ENCODE measurements around the gene IMPA2. TPM values are rescaled to one million over a fixed set of nuclear protein-coding genes. Genes with fewer than 3 reads are reported as not detected.

Gene IMPA2
- total RNA-seq, 3 donors from 2014 or later (not counting 1 experiment from before 2014, with no cell fraction given): 2.7 to 6.6 (median 3.6) TPM

DNA sequence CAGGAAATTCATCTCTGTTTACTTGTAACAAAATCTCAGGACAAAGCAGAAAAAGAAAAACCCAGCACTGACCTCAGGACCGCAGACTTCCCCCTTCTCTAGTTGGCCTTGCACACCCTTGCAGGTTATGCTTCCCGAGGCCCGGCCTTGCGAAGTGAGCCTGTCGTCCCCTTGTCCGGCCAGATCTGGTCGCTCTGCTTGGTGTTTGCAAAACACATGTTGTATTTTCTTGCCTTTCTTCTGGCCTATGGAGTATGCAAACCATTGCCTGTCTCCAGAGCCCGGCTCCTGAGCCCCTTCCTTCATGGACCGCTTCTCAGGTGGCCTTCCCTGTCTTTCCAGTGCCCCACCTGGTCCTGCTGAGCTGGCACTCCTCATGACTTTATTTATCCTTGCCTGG lies 4.8 kb downstream of the IMPA2 start:
- H3K27ac ChIP-seq (ENCODE audit: low read length): no peak overlapping the region
- Mint-ChIP-seq H3K27me3 (ENCODE audit: low read depth in 2 of 2) (no peaks in the 10 kb centered on the region), H3K27ac (no peak overlapping the region), H3K4me3 (no peak overlapping the region), H3K4me1 (peaks cover 6 to 13% of the 10 kb centered on the region in 2 donors), H3K36me3 (no peaks in the 10 kb centered on the region), H3K9me3 (no peaks in the 10 kb centered on the region)
- no peak overlapping the region for H3K4me3 ChIP-seq (ENCODE audit: low read length)
- ATAC-seq: no peak
- peaks cover 9% of the 10 kb centered on the region for H3K4me1 ChIP-seq (ENCODE audit: control insufficient read depth, insufficient read depth, low read length)
- DNase-seq: no peak
- TF ChIP-seq, protein P1, sequence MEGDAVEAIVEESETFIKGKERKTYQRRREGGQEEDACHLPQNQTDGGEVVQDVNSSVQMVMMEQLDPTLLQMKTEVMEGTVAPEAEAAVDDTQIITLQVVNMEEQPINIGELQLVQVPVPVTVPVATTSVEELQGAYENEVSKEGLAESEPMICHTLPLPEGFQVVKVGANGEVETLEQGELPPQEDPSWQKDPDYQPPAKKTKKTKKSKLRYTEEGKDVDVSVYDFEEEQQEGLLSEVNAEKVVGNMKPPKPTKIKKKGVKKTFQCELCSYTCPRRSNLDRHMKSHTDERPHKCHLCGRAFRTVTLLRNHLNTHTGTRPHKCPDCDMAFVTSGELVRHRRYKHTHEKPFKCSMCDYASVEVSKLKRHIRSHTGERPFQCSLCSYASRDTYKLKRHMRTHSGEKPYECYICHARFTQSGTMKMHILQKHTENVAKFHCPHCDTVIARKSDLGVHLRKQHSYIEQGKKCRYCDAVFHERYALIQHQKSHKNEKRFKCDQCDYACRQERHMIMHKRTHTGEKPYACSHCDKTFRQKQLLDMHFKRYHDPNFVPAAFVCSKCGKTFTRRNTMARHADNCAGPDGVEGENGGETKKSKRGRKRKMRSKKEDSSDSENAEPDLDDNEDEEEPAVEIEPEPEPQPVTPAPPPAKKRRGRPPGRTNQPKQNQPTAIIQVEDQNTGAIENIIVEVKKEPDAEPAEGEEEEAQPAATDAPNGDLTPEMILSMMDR (IDR thresholded peaks at IDR 0.05): no peak
- no peaks in the 10 kb centered on the region for H3K9me3 ChIP-seq (ENCODE audit: control insufficient read depth, insufficient read depth, low read length)
- H3K36me3 ChIP-seq (ENCODE audit: control insufficient read depth, insufficient read depth, low read length): no peaks in the 10 kb centered on the region
- 76% methylated on average over 9 of the region's 9 CpGs for WGBS (ENCODE audit: insufficient coverage)
- no peaks in the 10 kb centered on the region for H3K27me3 ChIP-seq (ENCODE audit: control insufficient read depth, insufficient read depth, low read length)
- intact Hi-C loops (cut with micrococcal nuclease): loop anchor here (10.0 kb wide), 1 partner anchor 389 kb away; the partner anchor contains the start of gene AFG3L2

DNA sequence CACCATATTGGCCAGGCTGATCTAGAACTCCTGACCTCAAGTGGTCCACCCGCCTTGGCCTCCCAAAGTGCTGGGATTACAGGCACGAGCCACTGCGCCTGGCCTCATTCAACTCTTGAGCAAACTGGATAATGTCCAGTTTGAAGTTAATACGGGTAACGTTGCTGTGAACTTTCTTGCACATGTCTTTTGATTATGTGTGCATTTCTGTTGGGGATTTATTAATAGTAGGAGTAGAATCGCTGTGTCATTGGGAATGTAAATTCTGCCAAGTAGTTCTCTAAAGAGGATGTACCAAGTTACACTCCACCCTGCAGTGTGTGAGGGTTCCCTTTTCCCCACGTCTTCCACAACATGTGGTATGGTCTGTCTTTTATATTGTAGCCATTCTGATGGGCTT lies 6.2 kb downstream of the IMPA2 start:
- Mint-ChIP-seq H3K27me3 (ENCODE audit: low read depth in 2 of 2) (no peaks in the 10 kb centered on the region), H3K27ac (no peak overlapping the region), H3K4me3 (no peak overlapping the region), H3K4me1 (peaks cover 0 to 8% of the 10 kb centered on the region in 2 donors), H3K36me3 (no peaks in the 10 kb centered on the region), H3K9me3 (no peaks in the 10 kb centered on the region)
- Histone ChIP-seq H3K4me3 (ENCODE audit: low read length) (no peak overlapping the region), H3K36me3 (ENCODE audit: control insufficient read depth, insufficient read depth, low read length) (no peaks in the 10 kb centered on the region), H3K27ac (ENCODE audit: low read length) (no peak overlapping the region), H3K9me3 (ENCODE audit: control insufficient read depth, insufficient read depth, low read length) (no peaks in the 10 kb centered on the region), H3K27me3 (ENCODE audit: control insufficient read depth, insufficient read depth, low read length) (no peaks in the 10 kb centered on the region), H3K4me1 (ENCODE audit: control insufficient read depth, insufficient read depth, low read length) (peaks cover under 1% of the 10 kb centered on the region)
- intact Hi-C loops (cut with micrococcal nuclease): loop anchor here (10.0 kb wide), 1 partner anchor 387 kb away; the partner anchor contains the start of gene AFG3L2
- TF ChIP-seq, protein P1 (IDR thresholded peaks at IDR 0.05): no peak
- WGBS (ENCODE audit: insufficient coverage): 68% methylated on average over 7 of the region's 7 CpGs
- DNase-seq: no peak
- no peak for ATAC-seq

DNA sequence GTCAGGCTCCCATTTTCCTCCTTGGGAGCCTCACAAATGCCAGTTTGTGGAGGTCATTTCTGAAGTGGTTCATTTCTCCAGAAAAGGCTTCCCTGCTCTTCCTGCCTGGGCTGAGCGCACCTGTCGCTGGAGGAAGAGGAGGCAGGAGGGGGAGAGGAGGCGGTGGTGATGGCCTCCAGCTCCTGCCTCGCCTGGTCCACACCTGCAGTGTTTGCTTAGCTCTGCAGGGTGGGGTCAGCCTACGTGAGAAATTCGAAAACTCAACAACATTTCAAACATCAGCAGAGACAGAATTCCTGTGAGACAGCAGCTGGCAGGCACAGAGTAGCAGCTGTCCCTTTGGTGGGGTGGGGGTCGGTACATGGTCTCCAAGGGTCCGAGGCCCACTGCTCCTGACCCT lies 7.9 kb downstream of the IMPA2 start:
- H3K27me3 Mint-ChIP-seq (ENCODE audit: low read depth in 2 of 2): no peaks in the 10 kb centered on the region
- no peaks in the 10 kb centered on the region for H3K9me3 Mint-ChIP-seq
- no peaks in the 10 kb centered on the region for H3K9me3 ChIP-seq (ENCODE audit: control insufficient read depth, insufficient read depth, low read length)
- no peaks in the 10 kb centered on the region for H3K4me1 ChIP-seq (ENCODE audit: control insufficient read depth, insufficient read depth, low read length)
- no peak for ATAC-seq
- H3K27ac Mint-ChIP-seq: no peak overlapping the region
- H3K27me3 ChIP-seq (ENCODE audit: control insufficient read depth, insufficient read depth, low read length): no peaks in the 10 kb centered on the region
- H3K27ac ChIP-seq (ENCODE audit: low read length): no peak overlapping the region
- TF ChIP-seq, protein P1 (IDR thresholded peaks at IDR 0.05): no peak
- 86% methylated on average over 8 of the region's 8 CpGs for WGBS (ENCODE audit: insufficient coverage)
- intact Hi-C loops (cut with micrococcal nuclease): loop anchor here (10.0 kb wide), 1 partner anchor 386 kb away; the partner anchor contains the start of gene AFG3L2
- no peak for DNase-seq
- no peak overlapping the region for H3K4me3 ChIP-seq (ENCODE audit: low read length)
- no peaks in the 10 kb centered on the region for H3K36me3 Mint-ChIP-seq
- no peaks in the 10 kb centered on the region for H3K36me3 ChIP-seq (ENCODE audit: control insufficient read depth, insufficient read depth, low read length)
- H3K4me1 Mint-ChIP-seq: peaks cover 0 to 5% of the 10 kb centered on the region in 2 donors
- H3K4me3 Mint-ChIP-seq: no peak overlapping the region

DNA sequence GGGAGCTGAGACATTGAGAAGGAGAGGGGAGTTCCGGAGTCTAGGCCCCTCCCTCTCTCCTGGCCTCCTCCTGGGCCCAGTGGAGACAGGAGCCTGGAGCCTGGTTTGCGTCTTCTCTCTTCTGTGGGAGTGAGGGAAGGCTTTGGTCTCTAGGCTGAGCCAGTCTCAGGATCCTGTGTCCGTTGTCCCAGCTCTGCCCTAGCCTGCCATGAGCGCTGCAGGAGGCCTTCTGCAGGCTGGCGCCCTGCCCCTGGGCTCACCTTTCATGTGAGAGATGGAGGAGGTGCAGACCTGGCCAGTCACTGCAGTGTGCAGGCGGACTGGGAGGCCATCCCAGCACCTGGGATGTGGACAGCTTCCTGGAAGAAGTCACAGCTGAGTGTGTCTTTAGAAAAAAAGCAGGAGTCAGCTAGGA lies 8.7 kb downstream of the IMPA2 start:
- no peak for ATAC-seq
- Histone ChIP-seq H3K27ac (ENCODE audit: low read length) (no peak overlapping the region), H3K9me3 (ENCODE audit: control insufficient read depth, insufficient read depth, low read length) (no peaks in the 10 kb centered on the region), H3K27me3 (ENCODE audit: control insufficient read depth, insufficient read depth, low read length) (no peaks in the 10 kb centered on the region), H3K36me3 (ENCODE audit: control insufficient read depth, insufficient read depth, low read length) (no peaks in the 10 kb centered on the region), H3K4me1 (ENCODE audit: control insufficient read depth, insufficient read depth, low read length) (no peaks in the 10 kb centered on the region), H3K4me3 (ENCODE audit: low read length) (no peak overlapping the region)
- TF ChIP-seq, protein P1 (IDR thresholded peaks at IDR 0.05): no peak
- no peaks in the 10 kb centered on the region for H3K36me3 Mint-ChIP-seq
- H3K4me1 Mint-ChIP-seq: peaks cover 0 to 5% of the 10 kb centered on the region in 2 donors
- H3K9me3 Mint-ChIP-seq: no peaks in the 10 kb centered on the region
- H3K27ac Mint-ChIP-seq: no peak overlapping the region
- WGBS (ENCODE audit: insufficient coverage): 83% methylated on average over 6 of the region's 6 CpGs
- H3K27me3 Mint-ChIP-seq (ENCODE audit: low read depth in 2 of 2): no peaks in the 10 kb centered on the region
- H3K4me3 Mint-ChIP-seq: no peak overlapping the region
- no peak for DNase-seq
- intact Hi-C loops (cut with micrococcal nuclease): loop anchor here (10.0 kb wide), 1 partner anchor 385 kb away; the partner anchor contains the start of gene AFG3L2

Data from natural killer cell (primary cell).